GM19043 (cell line): ENCODE results near the gene SH3GL2.

ENCODE experiments used
- ATAC-seq: cut with Tn5 transposase; IDR thresholded peaks from one replicate; pipeline ENCODE4 v1.9.1; 2021; ENCODE audit warnings: low read depth; ENCODE audit not compliant: unreplicated experiment

The SH3GL2 gene

DNA sequence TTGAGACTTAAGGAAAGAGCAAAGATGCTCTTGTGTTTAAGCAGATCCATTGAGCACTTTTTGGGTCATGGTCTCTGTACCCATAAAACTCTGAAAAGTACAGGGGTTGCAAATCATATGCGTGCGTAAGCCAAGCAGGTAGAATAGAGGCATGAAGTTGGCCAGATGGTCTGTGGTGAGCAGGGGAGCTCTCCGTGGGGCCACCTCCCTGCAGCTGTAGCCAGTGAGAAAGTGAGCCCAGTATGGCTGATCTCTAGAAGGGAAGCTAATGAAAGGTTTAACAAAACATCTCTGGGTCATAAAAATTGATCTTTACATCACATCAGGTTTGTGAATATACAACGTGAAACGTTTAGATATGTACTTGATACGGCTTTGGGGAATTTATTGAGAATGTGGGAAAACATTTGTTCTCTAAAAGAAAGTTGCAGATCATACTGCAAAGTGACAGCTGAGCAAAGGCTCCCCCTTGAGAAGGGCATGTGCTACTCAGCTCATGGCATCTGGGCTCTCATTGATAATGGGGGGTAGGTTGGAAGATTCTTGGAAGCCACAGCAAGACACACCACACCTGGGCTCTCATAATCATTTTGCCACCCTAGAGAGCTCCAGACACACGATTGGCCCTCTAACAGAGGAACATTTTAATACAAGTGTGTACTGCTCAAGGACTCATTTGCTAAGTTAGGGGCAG, 30.6 kb downstream of the SH3GL2 start:
- no peak for ATAC-seq

DNA sequence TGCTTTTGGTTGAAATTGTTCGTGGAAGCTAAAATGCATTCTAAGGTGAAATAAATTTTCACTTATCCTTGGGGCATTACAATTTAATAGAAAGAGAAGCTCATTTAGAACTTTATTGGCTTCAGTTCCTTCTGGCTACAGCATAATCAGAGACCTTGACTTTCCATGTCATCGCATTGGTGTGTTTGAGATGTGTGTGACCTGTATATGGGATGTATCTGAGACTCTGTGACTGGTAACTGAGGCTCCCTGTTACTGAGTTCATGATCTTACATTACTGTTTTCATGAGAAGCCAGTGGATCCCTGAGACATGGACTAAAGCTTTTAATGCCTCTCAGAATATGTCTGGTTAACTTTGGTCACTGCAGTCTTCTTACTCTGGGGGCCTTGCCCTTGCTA, 32.5 kb downstream of the SH3GL2 start:
- no peak for ATAC-seq

DNA sequence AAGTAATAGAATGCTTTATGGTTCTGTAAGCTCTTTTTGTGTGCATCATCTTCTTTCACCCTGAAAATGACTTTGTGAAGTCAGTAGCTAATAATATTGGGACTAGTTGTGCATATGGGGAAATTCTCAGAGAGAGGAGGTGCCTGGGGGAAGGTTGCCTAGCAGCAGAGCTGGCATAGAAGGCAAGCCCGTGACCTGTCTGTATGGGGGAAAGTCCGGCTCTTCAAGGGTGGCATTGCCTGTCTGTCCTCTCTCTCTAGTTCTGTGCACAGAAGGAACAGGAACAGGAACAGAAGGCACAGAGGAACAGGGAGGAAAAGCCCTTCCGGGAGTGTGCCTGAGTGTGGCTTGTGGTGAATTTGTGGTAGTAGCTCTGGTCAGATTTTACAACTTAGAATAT, 33.1 kb downstream of the SH3GL2 start:
- ATAC-seq = no peak

DNA sequence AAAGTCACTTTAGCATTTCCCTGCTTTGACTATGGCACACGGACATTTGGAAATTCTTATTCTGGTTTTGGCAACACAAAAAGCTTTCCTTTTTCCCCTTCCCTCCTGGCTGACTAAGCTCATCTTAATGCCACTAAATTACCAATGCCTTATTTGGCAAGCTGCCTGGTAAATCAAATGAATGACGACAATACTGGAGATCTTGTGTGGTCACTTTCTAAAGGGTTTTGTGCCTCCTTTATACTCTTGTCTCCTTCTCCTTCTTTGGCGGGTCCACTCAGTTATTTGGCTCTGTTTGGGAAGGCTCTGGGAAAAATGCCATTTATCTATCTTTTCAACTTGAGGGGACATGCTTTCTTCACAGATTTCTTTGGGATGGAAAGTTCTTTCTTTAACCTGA, 34.9 kb downstream of the SH3GL2 start:
- ATAC-seq = no peak

DNA sequence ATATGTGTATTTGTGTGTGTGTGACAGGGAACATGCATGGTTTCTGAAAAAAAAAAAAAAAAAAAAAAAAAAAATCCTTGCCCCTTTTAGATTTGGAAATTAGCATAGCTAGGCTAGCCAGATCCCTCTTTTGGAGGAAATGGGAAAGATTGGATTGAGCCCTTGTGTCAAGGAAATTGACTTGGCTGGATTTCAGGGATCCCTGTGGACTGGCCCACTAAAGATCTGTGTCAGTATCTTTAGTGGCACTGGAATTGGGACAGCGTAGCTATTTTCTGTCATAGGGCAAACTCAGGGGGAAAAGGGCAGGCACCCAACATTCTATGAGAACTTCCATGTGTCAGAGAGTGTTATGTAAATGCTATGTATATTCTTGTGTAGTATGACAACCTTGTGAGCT, 35.4 kb downstream of the SH3GL2 start:
- ATAC-seq = no peak

DNA sequence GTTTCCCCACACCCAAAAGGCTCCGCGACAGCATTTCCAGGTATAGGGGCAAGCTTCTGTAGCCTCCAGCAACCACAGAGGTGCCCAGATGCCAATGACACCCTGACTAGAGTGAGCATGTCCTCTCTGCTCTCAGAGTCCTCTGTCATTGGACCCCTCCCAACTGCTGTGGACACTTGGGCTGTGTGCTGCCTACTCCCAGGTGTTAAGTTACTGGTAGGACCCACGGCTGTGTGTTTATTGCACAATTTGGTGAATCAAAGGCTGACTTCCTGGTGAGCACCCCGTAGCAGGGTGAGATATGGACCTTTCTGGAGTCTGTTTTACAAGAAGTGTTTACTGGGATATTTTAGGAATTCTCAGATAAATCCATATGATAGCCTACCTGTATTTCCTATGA, 36.0 kb downstream of the SH3GL2 start:
- no peak for ATAC-seq

DNA sequence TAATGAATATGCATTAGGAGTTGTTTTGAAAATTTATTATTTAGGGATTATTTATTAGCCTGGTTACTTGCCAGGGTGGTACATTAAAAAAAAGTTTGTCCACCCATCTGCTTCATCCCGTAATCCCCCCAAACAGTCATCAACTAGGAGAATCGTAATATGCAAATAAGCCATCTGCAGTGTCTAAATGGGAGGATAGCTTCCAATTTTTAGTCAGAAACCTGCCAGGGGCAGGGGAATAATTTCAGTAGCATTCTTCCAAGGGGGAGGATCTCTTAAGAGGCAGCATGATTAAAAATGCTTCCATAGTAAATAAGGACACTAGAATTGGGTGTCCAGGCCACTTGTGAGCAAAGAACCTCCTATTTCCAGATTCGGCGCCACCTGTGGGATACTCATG, 43.3 kb downstream of the SH3GL2 start:
- ATAC-seq = no peak

DNA sequence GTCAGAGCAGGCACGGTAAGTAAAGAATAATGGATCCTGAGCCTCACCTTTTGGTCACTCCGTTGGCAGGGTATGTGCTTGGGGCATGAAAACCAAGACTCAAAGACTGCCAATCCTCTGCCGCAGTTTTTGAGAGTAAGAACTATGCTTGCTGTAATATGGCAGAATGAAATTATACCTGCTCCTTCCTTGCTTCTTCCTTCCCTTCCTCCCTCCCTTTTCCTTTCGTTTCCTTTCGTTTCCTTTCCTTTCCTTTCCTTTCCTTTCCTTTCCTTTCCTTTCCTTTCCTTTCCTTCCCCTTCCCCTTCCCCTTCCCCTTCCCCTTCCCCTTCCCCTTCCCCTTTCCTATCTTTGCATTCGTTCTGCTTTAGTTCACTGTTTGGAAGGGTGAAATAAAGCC, 43.9 kb downstream of the SH3GL2 start:
- no peak for ATAC-seq

DNA sequence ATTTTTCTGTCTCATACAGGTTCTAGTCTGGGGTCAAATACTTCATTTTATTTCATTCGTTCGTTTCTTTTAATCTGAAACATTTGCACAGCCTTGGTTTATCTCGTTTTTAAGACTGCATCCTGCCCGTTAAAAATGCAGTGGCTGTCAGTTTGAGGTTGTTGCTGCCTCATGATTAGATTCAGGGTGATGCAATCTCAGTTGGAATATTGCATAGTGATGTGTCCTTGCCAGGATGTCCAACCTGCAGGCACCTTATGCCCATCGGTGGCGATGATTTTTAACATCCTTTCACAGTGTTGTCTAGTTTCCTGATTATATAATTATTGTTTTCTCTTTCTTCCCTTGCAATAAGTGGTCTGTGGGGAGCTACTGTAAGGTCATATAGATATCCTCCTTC, 45.1 kb downstream of the SH3GL2 start:
- ATAC-seq = no peak

DNA sequence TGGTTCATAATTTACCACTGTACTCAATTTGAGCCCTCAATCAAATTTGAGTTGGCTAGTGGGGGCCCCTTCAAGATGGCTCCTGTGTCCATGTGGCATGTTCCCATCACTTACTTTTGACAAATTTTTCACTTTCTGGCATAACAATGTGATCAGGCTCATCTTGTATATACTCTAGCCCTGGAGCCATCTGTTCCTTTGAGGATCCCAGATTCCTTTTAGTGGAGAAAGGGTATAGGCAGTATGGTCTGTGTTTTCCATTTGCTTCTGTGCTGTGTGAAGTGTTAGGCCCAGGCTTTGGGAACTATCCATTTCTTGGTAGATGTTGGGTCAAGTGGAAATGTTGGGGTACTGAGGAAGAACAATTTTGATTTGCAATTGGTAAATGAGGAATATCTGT, 45.7 kb downstream of the SH3GL2 start:
- ATAC-seq = no peak

DNA sequence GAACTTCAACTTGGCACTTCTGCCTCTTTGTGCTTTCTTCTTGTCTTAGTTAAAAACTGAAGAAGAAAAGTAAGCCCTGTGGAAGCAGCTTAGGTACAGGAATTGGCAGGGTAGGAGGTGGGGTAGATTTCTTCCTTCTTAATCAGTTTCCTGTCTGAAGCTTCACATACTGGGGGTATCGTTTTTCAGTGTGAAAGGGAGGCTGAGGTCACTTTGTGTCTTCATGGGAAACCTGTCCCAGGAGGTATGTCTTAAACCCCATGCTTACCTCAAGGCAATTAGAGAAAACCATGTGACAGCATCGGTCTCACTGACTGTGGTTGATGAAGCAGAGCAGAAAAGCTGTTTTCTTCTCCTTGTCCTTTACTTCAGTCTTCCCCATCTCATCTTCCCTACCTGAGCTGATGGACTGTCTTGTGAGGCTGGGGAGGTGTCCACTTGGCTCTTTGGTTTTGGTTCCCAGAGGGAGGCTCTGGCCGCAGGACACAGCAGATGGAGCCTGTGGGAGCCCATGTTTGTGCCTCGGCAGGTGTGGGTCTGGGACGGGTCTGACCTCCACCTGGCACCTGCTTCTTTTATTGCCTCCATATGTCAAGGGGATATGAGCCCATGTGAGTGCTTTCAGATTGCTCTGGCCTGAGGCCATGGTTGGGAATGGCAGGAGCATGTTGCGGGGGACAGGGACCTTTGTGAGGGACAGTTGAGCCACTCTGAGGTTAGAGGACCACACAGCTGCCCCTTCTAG, 47.0 kb downstream of the SH3GL2 start:
- no peak for ATAC-seq

DNA sequence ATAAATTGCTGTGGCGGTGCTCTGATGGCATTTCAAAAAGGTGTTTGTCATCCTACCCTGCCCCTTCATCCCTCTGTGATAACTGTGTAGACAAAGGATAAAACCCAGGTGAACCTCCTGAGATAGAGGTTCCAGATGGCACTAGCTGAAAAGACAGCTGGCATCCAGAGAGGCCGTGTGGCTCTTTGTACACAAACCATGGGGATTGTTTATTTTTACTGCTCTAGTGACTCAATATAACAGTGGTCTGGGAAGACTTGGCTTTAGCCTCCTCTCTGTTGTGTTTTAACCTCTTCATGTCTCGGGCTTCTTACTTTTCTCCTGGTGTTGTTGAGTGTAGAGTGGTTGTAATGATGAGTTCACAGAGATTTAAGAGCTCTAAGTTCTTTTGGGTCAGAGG, 48.8 kb downstream of the SH3GL2 start:
- ATAC-seq = no peak

DNA sequence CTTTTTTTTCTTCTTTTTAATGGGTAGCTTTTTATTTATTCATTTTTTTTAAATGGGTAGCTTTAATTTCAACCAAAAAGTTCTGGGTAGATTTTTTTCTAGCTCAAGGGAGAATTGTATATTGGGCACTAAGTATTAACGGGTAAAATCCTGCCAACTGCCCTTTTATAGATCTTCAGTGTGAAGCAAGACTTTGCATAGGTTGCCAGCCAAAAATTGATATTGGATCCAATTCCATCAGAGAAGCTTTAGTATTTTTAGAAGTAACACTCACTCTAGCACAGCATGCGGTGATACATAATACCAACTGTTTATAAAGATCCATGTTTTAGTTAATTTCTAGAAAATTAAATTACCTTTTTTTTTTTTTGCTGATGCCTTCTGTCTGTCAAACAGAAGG, 49.8 kb downstream of the SH3GL2 start:
- no peak for ATAC-seq

DNA sequence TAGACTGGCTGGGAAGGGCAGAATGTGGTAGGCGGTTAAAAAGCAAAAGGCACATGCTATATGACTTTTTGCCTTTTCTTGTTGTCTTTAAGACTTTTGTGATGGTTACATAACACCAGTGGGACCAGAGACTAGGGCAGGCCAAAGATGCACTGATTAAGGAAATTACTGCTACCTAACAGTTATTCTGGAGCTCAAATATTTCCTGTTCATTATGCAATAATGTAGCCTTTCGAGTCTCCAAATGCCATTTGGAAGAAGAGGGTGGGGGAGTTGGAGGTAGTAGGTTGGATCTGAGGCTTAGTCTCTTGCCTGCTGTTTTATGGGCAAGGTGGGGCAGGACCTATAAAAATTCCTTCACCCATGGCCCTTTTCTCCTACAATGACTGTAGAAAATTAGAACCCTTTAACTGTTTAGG, 51.7 kb downstream of the SH3GL2 start:
- ATAC-seq = no peak

DNA sequence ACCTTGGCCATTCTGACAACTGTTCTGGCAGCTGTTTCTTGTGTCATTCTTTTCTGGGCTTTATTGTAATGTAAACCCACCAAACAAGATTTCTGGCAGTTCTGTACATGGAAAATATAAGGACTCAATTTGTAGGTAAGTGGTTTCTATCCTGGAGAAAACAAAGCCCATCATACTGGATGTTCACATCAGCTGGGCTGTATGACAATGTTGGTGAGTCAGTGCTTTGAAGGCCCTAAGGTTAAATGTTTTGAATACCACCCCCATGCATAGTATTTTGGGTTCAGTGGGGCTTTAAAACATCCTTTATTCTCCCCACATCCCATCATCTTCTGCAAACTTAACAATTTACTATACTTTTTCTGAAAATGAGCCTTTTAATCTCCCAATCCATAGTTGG, 52.5 kb downstream of the SH3GL2 start:
- no peak for ATAC-seq

DNA sequence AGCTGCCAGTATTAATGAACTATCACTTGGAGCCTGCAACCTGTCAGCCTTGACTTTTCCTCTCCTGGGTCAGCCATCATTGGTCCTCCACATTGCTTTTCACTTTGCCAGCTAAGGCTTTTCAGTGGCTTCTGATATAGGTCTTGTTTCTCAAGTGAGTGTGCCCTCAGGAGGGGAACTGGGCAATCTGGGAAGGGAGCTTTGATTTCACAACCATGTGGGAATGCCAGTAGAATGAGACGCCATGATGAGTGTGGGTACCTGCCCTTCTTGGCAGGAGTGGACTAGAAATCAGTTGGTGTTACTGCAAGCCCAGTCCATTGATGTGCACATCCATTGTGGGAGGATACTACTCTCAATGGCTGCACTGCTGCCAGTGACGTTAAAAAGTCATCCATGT, 54.1 kb downstream of the SH3GL2 start:
- no peak for ATAC-seq

DNA sequence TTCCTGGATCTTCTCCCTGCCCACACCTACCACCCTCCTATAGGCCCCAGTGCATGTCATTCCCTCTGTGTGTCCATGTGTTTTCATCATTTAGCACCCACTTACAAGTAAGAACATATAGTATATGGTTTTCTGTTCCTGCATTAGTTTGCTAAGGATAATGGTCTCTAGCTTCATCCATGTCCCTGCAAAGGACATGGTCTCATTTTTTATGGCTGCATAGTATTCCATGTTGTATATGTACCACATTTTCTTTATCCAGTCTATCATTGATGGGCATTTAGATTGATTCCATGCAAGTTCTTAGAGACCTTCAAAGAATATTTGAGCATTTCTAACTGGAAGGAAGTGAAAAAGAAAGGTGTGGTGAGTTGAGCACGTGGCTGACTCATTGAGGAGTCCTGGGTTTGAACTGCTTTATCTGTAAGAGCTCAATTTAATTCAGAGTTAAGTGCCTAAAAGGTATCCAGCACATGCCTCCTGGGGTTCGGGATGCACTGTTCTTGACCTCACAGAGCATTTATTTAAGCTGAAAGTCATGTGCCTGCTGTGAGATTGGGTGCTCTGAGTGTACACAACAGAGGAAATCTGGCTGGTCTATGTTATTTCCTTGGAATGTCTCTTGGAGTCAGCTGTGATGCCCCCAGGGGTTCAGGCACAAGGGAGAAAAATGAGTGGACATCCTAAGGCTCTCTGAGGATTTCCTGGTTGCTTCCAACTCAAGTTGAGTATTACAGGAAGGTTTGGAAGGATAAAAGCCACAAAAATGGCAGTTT, 56.4 kb downstream of the SH3GL2 start:
- no peak for ATAC-seq

DNA sequence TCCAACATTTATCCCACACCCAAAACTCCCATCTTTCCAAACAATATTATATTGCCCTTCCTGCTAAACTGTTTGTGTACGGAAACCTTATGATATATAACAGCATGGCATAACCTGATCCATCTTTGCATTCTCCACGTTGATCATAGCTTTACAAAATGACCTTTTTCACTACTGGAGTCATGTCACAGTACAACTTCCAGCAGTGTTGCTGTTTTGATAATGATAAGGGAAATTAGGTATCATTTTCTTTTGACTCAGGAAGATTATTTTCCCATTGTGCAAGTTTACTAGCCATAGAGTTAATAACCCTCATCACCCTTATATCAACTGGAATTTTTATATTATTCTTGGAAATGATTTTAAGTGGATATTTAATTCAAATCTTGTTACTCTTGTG, 57.5 kb downstream of the SH3GL2 start:
- no peak for ATAC-seq

DNA sequence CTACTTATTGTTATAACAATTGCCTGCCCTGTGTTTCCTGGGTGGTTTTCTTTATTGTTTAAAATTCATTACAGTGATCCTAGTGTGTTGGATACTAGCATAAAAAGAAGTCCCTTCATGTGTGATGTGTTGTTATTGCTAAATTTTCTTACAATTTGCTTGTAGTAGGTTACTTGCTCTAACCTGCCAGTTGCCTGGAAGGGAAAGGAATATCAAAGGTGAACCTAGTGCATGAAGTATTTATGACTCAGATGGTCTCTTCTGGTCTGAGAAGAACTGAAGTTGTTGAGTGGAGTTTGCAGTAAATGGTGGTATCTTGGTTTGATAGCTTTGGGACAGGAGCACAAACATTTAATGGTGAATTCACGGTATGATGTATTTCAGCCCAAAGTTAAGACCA, 58.0 kb downstream of the SH3GL2 start:
- no peak for ATAC-seq

DNA sequence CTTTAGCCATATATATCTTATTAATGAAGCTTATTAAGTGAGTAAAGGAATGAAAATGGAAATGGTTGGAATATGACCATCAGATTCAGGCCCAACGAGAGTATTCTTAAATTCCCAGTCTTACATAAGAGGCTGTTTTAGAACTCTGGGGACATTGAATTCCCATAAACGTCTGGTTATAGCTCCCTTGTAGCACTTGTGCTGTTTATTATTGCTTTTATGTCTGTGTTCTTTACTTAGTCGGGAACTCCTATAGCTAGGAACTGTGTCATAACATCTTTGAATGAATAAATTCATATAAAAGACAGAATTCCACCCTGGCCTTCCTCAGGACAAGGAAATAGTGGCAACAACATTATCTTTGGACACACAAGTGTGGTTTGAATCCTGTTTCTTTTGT, 58.4 kb downstream of the SH3GL2 start:
- no peak for ATAC-seq

DNA sequence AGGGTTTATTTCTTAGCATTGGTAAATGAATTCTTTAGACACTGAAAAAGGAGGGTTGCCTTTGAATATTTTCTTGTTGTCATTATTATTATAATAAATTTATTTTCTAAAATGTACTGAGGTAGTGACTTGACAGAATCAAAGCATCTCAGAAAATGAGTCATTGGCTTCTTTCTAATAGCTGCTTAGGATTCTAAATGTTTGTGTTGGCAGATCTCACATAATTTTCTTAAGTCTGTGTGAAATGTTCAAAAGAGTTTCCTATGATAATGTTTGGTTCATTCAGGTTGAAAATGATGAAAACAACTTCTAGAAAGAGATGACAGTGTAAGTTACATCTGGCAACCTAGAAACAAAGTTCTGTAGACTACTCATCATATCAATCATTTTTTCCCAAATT, 69.7 kb downstream of the SH3GL2 start:
- no peak for ATAC-seq

DNA sequence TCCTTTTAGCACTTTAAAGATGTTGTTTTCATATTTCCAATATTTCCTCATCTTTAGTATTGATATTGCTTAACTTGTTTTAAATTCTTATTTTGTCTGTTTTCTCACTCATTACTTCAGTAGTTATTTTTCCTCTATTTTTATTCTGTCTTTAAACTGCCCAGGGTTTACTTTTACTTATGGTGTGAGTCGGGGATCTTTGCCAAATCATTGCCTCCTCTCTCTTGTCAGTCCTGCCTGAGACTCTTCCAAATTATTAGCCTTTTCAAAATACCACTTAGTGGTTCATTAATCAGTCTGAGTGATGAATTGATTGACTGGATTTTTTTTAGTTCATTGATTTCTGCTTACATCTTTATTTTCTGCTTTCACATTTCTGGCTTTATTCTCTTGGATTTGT, 72.9 kb downstream of the SH3GL2 start:
- no peak for ATAC-seq
